SK-N-MC (cell line): ENCODE data around the gene HK2.

Experiments
- EZH2 ChIP-seq: fragments of 200-600 bp; sonication (generic); IDR thresholded peaks from one replicate; pipeline ENCODE4 v1.6.1; 2017; ENCODE audit warnings: antibody characterized with exemption
- POLR2AphosphoS5 ChIP-seq: IDR thresholded peaks from 2 replicates; pipeline ENCODE4 v1.6.1; 2012; ENCODE audit warnings: mild to moderate bottlenecking, low read depth, low read length, borderline replicate concordance

- TF ChIP-seq POLR2AphosphoS5 (no peak), EZH2 (no peak)
Observed at GRCh38 chr2:74854401-74854800, 20.5 kb downstream of the HK2 start.
